ENCODE results near the gene ACLY.

GRCh38 chr17:41870627-41871026, 48.1 kb downstream of the ACLY start:
- TF ChIP-seq CTCF (conservative IDR thresholded peaks at IDR 0.05) (no peak), EZH2 (IDR thresholded peaks at IDR 0.05; ENCODE audit: low read depth) (no peak)

Data from PC-9 (cell line).